H1 (cell line): Measurements from ENCODE around the gene PET100.

ENCODE experiments used
- ATF2 ChIP-seq: IDR thresholded peaks from 2 replicates; pipeline ENCODE4 v1.6.1; 2012; ENCODE audit warnings: low read length, inconsistent platforms
- CBX8 ChIP-seq: fragments of 300-800, 300-1000 bp; sonication (generic); IDR thresholded peaks from 2 replicates; pipeline ENCODE4 v1.7.1; 2016; ENCODE audit warnings: low read depth, low read length, borderline replicate concordance
- CTCF ChIP-seq, 3 experiments: IDR thresholded peaks; 1 replicate in 2 of 3; 2 replicates in 1 of 3; pipeline versions ENCODE4 v1.5.1 to v1.6.1; 2011; ENCODE audit warnings: low read length in 3 of 3, mild to moderate bottlenecking in 3 of 3, inconsistent platforms in 2 of 3, low read depth in 1 of 3, moderate library complexity in 1 of 3; ENCODE audit not compliant: insufficient read depth in 1 of 3; ENCODE audit errors: control extremely low read depth in 1 of 3
- EZH2 ChIP-seq: fragments of 200-600 bp; sonication (generic); IDR thresholded peaks from 2 replicates; pipeline ENCODE4 v1.7.1; 2012; ENCODE audit warnings: low read depth, mild to moderate bottlenecking, moderate library complexity, low read length, inconsistent platforms; ENCODE audit not compliant: severe bottlenecking
- KDM5A ChIP-seq: fragments of 200-600 bp; IDR thresholded peaks from 2 replicates; pipeline ENCODE4 v1.7.1; 2012; ENCODE audit warnings: mild to moderate bottlenecking, low read length, inconsistent platforms, mixed read lengths
- MAFK ChIP-seq: IDR thresholded peaks from 2 replicates; pipeline ENCODE4 v1.6.1; 2012; ENCODE audit warnings: low read depth, mild to moderate bottlenecking, improper control_type of control experiment, low read length
- MAX ChIP-seq: IDR thresholded peaks from 2 replicates; pipeline ENCODE4 v1.6.1; 2012; ENCODE audit warnings: inconsistent platforms
- POLR2AphosphoS5 ChIP-seq: IDR thresholded peaks from 2 replicates; pipeline ENCODE4 v1.6.1; 2011; ENCODE audit warnings: low read depth, low read length
- TCF12 ChIP-seq: IDR thresholded peaks from 2 replicates; pipeline ENCODE4 v1.6.1; 2011; ENCODE audit warnings: low read depth, mild to moderate bottlenecking, low read length
- ZNF274 ChIP-seq: IDR thresholded peaks from 2 replicates; pipeline ENCODE4 v1.7.0; 2012; ENCODE audit warnings: low read length, borderline replicate concordance; ENCODE audit errors: extremely low read depth

GRCh38 chr19:7598180-7598579, 31.4 kb upstream of the PET100 start:
- no peak for TF ChIP-seq CTCF (IDR thresholded peaks at IDR 0.05; ENCODE audit: control extremely low read depth in 1 of 3, insufficient read depth in 1 of 3, low read depth in 1 of 3, low read length in 3 of 3)
- no peak for TF ChIP-seq EZH2
- no peak for TF ChIP-seq MAFK
- no peak for TF ChIP-seq MAX
- TF ChIP-seq TCF12, result no peak
- TF ChIP-seq ZNF274, result no peak
- no peak for TF ChIP-seq POLR2AphosphoS5
- no peak for TF ChIP-seq CBX8
- no peak for TF ChIP-seq ATF2
- no peak for TF ChIP-seq KDM5A
